ENCODE measurements around the gene HBS1L. TPM values are rescaled to one million over a fixed set of nuclear protein-coding genes. Genes with fewer than 3 reads are reported as not detected.

The HBS1L gene
- total and polyA plus RNA-seq, 11 donors, result 23.6 to 101 (median 81.3) TPM

- DNase-seq (no peak), ATAC-seq (no peak)
- Histone ChIP-seq H3K4me3 (no peak overlapping the region), H3K36me3 (no peaks in the 10 kb centered on the region), H3K27me3 (no peaks in the 10 kb centered on the region), H3K4me1 (no peaks in the 10 kb centered on the region), H3K27ac (no peak overlapping the region), H3K9me3 (no peaks in the 10 kb centered on the region)
- intact Hi-C loops (cut with DNase I), result no loop called here
- WGBS, 4 donors, result 67 to 71% (median 67%) methylated on average over 2 of the region's 2 CpGs
- no peak for TF ChIP-seq POLR2A (IDR thresholded peaks at IDR 0.05)
- TF ChIP-seq, protein P1, sequence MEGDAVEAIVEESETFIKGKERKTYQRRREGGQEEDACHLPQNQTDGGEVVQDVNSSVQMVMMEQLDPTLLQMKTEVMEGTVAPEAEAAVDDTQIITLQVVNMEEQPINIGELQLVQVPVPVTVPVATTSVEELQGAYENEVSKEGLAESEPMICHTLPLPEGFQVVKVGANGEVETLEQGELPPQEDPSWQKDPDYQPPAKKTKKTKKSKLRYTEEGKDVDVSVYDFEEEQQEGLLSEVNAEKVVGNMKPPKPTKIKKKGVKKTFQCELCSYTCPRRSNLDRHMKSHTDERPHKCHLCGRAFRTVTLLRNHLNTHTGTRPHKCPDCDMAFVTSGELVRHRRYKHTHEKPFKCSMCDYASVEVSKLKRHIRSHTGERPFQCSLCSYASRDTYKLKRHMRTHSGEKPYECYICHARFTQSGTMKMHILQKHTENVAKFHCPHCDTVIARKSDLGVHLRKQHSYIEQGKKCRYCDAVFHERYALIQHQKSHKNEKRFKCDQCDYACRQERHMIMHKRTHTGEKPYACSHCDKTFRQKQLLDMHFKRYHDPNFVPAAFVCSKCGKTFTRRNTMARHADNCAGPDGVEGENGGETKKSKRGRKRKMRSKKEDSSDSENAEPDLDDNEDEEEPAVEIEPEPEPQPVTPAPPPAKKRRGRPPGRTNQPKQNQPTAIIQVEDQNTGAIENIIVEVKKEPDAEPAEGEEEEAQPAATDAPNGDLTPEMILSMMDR (IDR thresholded peaks at IDR 0.05), result no peak
Observed at GRCh38 chr6:134920422-134920821, 134.2 kb downstream of the HBS1L start.

DNA sequence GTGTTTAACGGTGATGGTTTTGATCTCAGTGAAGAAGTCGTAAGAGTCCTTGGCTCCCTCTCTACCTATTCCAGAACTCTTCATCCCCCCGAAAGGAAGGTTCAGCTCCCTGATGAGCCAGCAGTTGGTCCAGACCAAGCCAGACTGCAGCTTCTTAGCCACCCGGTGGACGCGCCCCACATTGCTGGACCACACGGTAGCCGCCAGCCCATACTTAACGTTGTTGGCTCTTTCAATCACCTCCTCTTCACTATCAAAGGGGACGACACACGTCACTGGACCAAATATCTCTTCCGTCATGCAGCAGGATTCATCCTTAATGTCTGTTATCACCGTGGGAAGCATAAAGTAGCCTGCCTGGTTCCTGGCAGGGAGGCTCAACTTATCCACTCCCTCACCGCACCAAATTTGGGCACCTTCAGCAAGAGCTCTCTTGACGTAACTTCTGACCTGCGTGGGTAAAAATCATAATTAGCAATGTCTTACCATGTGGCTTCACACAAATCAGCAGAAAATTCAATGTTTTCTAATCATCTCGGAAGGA, 136.1 kb downstream of the HBS1L start:
- Histone ChIP-seq H3K27me3 (no peaks in the 10 kb centered on the region), H3K4me1 (no peaks in the 10 kb centered on the region), H3K36me3 (no peaks in the 10 kb centered on the region), H3K4me3 (no peak overlapping the region), H3K9me3 (no peaks in the 10 kb centered on the region), H3K27ac (no peak overlapping the region)
- DNase-seq (no peak), ATAC-seq (no peak)
- WGBS, 4 donors, result 78 to 84% (median 81%) methylated on average over 15 to 17 of the region's 17 CpGs
- intact Hi-C loops (cut with DNase I), result no loop called here
- TF ChIP-seq POLR2A (IDR thresholded peaks at IDR 0.05), result no peak
- TF ChIP-seq, protein P1 (IDR thresholded peaks at IDR 0.05), result no peak

- Histone ChIP-seq H3K27me3 (no peaks in the 10 kb centered on the region), H3K9me3 (no peaks in the 10 kb centered on the region), H3K36me3 (no peaks in the 10 kb centered on the region), H3K27ac (no peak overlapping the region), H3K4me3 (no peak overlapping the region), H3K4me1 (peaks cover 0 to 18% (median 0%) of the 10 kb centered on the region in 12 donors)
- DNase-seq (no peak), ATAC-seq (no peak)
- intact Hi-C loops (cut with DNase I), result no loop called here
- 90 to 100% (median 97%) methylated on average over 1 of the region's 1 CpG for WGBS, 4 donors
- TF ChIP-seq, protein P1 (IDR thresholded peaks at IDR 0.05), result no peak
Observed at GRCh38 chr6:134911547-134911946, 143.1 kb downstream of the HBS1L start.

GRCh38 chr6:134910593-134910935, 144.1 kb downstream of the HBS1L start:
- H3K27ac ChIP-seq, result no peak overlapping the region
- H3K4me3 ChIP-seq, result no peak overlapping the region
- TF ChIP-seq POLR2A (IDR thresholded peaks at IDR 0.05), result no peak
- TF ChIP-seq, protein P1 (IDR thresholded peaks at IDR 0.05), result no peak
- no peak for DNase-seq
- 81 to 86% (median 84%) methylated on average over 1 of the region's 1 CpG for WGBS, 4 donors
- no peak for ATAC-seq
- no peaks in the 10 kb centered on the region for H3K9me3 ChIP-seq
- H3K36me3 ChIP-seq, result no peaks in the 10 kb centered on the region
- H3K4me1 ChIP-seq, result peaks cover 0 to 18% (median 0%) of the 10 kb centered on the region in 12 donors
- intact Hi-C loops (cut with DNase I), result no loop called here
- H3K27me3 ChIP-seq, result no peaks in the 10 kb centered on the region

Small RNA genes lying within 50 kb of the gene (microRNA-seq; reads per million reads assigned to microRNA genes)
- gene MIR3662, result 0 reads per million in 4 donors

Other genes with a start within 250 kb of the HBS1L start
- gene ALDH8A1, start 104.7 kb downstream of the HBS1L start, total RNA-seq, result under 1 TPM in 7 of 9 donors, not detected in 2; 0.12 to 0.63 (median 0.23) TPM
- gene ALDH8A1, start 104.7 kb downstream of the HBS1L start, polyA plus RNA-seq, result under 1 TPM; 0.08 to 0.53 TPM
- under 1 TPM in 3 of 9 donors, not detected in 6; 0.12 to 0.53 (median 0.20) TPM for gene MYB, start 126.5 kb upstream of the HBS1L start, total RNA-seq
- gene MYB, start 126.5 kb upstream of the HBS1L start, polyA plus RNA-seq, result not detected